Dedifferentiated amniotic fluid mesenchymal stem cell (primary cell): Measurements from ENCODE around the gene IRS2.

Source experiments
- DNase-seq: peaks from one replicate; pipeline ENCODE4 v3.0.0-alpha.2; 2016; ENCODE audit errors: extremely low spot score

The IRS2 gene

DNA sequence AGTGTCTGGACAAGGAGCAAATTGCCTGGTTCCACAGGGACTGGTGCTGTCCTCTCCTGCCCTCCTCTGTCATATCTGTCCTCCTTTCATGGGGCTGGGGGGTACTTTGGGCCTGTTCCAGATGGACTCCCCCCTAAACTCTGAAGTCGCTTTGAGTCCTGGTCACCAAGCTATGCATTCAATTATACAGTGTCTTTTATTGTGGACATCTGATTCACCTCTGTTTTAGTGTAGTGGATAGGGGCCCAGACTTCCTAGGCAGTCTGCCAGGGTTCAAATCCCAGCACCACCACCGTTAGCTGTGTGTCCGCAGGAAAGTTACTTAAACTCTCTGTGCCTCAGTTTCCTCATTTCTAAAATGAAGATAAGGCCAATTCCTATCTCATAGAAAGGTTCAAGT, 21.0 kb upstream of the IRS2 start:
- no peak for DNase-seq

GRCh38 chr13:109804654-109805053, 18.3 kb upstream of the IRS2 start:
- DNase-seq, result no peak

- no peak for DNase-seq
Observed at GRCh38 chr13:109803825-109804224, 17.4 kb upstream of the IRS2 start.

- no peak for DNase-seq
Observed at GRCh38 chr13:109802936-109803335, 16.6 kb upstream of the IRS2 start.

DNA sequence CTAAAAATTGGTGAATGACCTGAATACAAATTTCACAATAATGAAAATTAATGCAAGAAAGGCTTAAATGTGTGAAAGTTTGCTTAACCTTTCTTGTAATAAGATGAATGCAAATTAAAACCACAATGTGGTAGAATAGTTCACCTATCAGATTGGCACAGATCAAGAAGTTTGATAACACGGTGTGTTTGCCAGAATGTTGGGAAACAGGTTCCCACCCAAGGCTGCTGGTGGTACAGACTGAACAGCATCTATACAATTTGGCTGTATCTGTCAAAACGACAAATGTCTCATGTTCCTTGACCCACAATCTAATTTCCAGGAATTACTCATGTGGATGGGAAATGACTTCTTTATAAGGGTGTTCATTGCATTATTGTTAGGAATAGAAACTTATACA, 8.6 kb upstream of the IRS2 start:
- DNase-seq, result no peak

DNA sequence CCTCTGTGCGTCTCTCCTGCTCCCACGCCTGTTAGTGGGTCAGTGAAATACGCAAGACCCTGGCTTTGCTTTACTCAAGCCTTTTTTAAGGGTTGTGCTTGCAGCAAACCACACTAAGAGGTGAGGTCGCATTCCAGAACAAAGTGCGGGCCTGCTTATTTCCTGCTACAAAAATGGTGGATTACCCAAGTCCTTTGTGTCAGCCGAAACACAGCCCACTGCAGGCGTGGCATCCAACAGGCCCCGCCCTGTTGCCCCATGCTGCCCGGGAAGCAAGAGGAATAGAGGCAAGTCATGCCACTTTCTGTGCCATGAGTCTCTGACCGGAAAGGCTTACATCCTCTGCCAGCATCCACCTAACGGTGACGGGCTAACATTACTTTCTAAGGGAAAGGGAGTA, 7.7 kb upstream of the IRS2 start:
- DNase-seq, result no peak

DNA sequence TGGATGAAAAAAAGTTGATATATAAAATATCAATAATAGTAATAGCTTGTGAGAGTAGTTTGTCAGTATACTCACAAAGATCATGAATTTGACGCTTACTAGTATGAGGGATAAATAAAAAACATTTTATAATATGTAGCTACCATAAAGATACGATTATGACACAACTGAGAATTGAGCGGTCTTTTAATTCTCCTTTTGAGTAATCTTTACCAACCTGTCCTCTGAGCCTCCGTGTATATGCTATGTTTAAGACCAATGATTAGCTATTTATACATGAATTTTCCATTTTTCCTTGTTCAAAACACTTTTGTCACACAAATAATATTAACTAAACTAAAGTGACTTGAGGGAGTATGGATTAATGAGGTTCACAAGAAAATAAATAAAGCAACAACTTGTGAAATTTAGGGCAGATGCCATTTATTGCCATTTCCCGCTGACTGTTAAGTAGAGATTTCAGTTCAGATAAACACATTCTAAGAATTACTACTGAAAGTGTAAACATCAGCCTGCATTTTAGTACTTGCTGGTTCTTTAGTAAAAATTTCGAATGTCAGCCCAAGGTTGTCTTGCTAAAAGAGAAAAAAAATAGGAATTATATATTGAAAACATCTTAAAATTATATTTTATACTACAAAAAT, 6.2 kb upstream of the IRS2 start:
- DNase-seq, result no peak

- DNase-seq, result peak; percentile 68
Observed at GRCh38 chr13:109790942-109791605, 4.7 kb upstream of the IRS2 start.

GRCh38 chr13:109790086-109790485, 3.7 kb upstream of the IRS2 start:
- no peak for DNase-seq

- no peak for DNase-seq
Observed at GRCh38 chr13:109789262-109789661, 2.9 kb upstream of the IRS2 start.

- DNase-seq, result no peak
Observed at GRCh38 chr13:109788372-109789111, 2.2 kb upstream of the IRS2 start.

GRCh38 chr13:109787135-109787954, 962 bp upstream of the IRS2 start:
- peak; percentile 36 for DNase-seq

- no peak for DNase-seq
Observed at GRCh38 chr13:109785892-109786450, 412 bp downstream of the IRS2 start.

DNA sequence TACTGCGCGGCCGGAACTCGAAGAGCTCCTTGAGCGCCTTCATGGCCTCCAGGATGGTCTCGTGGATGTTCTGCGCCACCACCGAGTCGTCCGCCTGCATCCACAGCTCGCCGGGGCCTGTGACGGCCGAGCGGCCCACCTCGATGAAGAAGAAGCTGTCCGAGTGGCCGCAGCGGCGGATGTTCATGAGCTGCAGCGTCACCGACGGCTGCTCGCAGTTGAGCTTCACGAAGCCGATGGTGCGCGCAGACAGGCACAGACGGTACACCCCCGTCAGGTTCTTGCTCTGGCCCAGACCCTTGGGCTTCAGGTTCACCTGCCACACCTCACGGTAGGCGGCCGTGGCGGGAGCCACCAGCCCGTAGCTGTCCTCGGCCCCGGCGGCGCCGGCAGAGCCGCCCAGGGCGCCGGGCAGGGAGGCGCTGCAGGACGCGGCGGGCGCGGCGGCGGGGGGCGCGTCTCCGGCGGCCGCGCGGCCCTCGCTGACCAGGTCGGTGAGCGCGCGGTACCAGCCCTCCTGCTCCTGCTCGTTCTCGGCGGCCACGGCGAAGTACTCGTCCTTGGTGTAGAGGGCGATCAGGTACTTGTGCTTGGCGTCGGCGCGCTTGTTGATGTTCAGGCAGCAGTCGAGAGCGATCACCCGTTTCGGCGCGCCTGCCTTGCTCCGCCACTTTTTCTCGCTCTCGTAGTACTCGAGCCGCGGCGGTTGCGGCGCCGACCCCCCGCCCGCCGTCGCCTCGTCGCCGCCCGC, 1.1 kb downstream of the IRS2 start:
- no peak for DNase-seq

DNA sequence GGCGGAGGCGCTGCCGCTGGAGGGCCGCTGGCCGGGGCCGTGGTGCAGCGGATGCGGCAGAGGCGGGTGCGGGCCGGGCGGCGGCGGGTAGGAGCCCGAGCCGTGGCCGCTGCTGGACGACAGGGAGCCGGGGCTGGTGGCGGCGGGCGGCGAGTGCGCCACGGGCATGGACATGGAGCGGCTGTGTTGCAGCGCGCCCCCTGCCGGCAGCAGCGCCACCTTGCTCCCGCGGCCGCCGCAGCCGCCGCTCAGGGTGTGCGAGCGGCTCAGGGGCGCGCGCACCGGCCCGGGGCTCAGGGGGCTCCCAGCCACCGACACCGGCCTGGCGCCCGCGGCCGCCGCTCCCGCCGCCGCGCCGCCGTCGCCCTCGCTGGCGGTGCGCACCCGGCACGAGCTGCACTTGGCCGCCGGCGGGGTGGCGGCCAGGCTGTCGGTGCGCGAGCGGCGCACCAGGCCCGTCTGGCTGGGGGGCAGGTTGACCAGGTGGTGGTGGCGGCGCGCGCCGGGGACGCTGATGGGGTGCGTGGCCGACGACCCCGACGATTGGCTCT, 1.7 kb downstream of the IRS2 start:
- peak; percentile 50 for DNase-seq

GRCh38 chr13:109783815-109784589, 2.4 kb downstream of the IRS2 start:
- DNase-seq, result no peak

GRCh38 chr13:109783447-109783814, 3.0 kb downstream of the IRS2 start:
- DNase-seq, result no peak

- no peak for DNase-seq
Observed at GRCh38 chr13:109782823-109783431, 3.5 kb downstream of the IRS2 start.

GRCh38 chr13:109782066-109782822, 4.1 kb downstream of the IRS2 start:
- DNase-seq, result no peak
